Brain microvascular endothelial cell (primary cell): Measurements from ENCODE around the gene ERCC1.

Experiments
- DNase-seq: peaks from one replicate; pipeline ENCODE4 v3.0.0-alpha.2; 2020
- H3K27ac ChIP-seq: fragments of 250-450 bp; sonication (Bioruptor Pico); 2 replicates; pipeline ENCODE4 v1.5.1; 2020; ENCODE audit warnings: mild to moderate bottlenecking, moderate library complexity
- H3K27me3 ChIP-seq: fragments of 250-450 bp; sonication (Bioruptor Pico); replicated peaks from 2 replicates; pipeline ENCODE4 v1.5.1; 2020; ENCODE audit warnings: mild to moderate bottlenecking
- H3K36me3 ChIP-seq: fragments of 250-450 bp; sonication (Bioruptor Pico); replicated peaks from 2 replicates; pipeline ENCODE4 v1.5.1; 2020; ENCODE audit warnings: mild to moderate bottlenecking
- H3K4me3 ChIP-seq: 2 replicates; pipeline ENCODE4 v1.5.1; 2011; ENCODE audit warnings: low read depth, mild to moderate bottlenecking, control low read depth, low read length, moderate library complexity
- in situ Hi-C: cut with HindIII; loops from 2 replicates; pipeline ENCODE4 v1.10.0; 2017; ENCODE audit warnings: low sequenced_read_pairs, low pct_ligation_motif_present
- TF ChIP-seq, protein P1 (sequence below): IDR thresholded peaks from 2 replicates; pipeline ENCODE4 v1.5.1; 2011; ENCODE audit warnings: low read depth, mild to moderate bottlenecking, moderate library complexity, low read length, control low read depth, inconsistent platforms; ENCODE audit errors: missing control alignments

Gene ERCC1

DNA sequence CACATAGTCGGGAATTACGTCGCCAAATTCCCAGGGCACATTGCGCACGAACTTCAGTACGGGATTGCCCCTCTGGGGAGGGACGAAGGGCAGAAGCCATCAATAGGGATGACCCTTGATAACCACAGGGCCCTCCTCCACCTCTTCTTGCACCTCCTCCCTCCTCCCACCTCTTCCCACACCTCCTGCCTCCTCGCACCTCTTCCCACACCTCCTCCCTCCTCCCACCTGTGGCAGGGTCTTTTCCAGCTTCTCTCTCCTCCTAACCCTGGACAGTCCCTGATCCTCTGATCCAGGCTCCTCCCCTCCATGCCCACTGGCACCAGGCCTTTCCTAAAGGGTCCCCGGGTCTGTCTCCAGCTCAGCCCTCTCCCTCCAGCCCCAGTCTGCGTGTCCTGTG, 3.4 kb downstream of the ERCC1 start:
- no peak overlapping the region for H3K4me3 ChIP-seq
- in situ Hi-C loops = no loop called here
- peaks cover 38% of the 10 kb centered on the region for H3K36me3 ChIP-seq
- TF ChIP-seq, protein P1, sequence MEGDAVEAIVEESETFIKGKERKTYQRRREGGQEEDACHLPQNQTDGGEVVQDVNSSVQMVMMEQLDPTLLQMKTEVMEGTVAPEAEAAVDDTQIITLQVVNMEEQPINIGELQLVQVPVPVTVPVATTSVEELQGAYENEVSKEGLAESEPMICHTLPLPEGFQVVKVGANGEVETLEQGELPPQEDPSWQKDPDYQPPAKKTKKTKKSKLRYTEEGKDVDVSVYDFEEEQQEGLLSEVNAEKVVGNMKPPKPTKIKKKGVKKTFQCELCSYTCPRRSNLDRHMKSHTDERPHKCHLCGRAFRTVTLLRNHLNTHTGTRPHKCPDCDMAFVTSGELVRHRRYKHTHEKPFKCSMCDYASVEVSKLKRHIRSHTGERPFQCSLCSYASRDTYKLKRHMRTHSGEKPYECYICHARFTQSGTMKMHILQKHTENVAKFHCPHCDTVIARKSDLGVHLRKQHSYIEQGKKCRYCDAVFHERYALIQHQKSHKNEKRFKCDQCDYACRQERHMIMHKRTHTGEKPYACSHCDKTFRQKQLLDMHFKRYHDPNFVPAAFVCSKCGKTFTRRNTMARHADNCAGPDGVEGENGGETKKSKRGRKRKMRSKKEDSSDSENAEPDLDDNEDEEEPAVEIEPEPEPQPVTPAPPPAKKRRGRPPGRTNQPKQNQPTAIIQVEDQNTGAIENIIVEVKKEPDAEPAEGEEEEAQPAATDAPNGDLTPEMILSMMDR = no peak
- H3K27me3 ChIP-seq = no peaks in the 10 kb centered on the region
- H3K27ac ChIP-seq = no peak overlapping the region
- DNase-seq = no peak

DNA sequence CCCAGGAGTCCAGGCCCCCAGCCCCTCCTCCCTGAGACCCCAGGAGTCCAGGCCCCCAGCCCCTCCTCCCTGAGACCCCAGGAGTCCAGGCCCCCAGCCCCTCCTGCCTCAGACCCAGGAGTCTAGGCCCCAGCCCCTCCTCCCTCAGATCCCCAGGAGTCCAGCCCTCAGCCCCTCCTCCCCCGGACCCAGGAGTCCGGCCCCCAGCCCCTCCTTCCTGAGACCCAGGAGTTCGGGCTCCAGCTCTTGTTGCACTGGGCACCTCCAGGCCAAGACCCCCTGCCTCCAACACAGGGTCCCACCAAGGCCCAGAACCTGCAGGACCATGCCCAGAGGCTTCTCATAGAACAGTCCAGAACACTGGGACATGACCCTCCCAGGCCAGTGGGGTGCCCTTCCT, 3.8 kb downstream of the ERCC1 start:
- Histone ChIP-seq H3K4me3 (no peak overlapping the region), H3K27me3 (no peaks in the 10 kb centered on the region), H3K36me3 (peaks cover 38% of the 10 kb centered on the region), H3K27ac (no peak overlapping the region)
- in situ Hi-C loops = no loop called here
- TF ChIP-seq, protein P1 = no peak
- no peak for DNase-seq

DNA sequence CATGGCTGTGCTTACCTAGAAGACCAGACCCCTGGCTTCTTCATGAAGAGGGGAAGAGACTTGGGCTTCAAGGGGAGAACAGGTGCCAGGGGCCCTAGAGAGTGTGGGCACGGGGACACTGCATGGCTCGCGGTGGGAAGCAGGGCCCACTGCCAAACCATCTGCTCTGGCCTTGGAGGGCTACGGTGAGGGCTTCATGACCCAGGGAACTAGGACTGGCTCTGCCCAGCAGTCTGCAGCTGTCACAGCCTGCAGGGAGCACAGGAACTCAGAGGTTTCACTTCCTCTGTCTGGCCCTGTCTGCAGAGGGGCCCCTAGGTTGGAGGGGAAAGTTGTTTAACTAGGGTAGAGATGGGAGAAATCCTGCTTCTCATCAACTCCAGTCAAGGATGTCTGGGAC, 4.3 kb downstream of the ERCC1 start:
- DNase-seq = no peak
- H3K36me3 ChIP-seq = peaks cover 41% of the 10 kb centered on the region
- H3K27ac ChIP-seq = no peak overlapping the region
- no peak overlapping the region for H3K4me3 ChIP-seq
- in situ Hi-C loops = no loop called here
- TF ChIP-seq, protein P1 = no peak
- no peaks in the 10 kb centered on the region for H3K27me3 ChIP-seq

DNA sequence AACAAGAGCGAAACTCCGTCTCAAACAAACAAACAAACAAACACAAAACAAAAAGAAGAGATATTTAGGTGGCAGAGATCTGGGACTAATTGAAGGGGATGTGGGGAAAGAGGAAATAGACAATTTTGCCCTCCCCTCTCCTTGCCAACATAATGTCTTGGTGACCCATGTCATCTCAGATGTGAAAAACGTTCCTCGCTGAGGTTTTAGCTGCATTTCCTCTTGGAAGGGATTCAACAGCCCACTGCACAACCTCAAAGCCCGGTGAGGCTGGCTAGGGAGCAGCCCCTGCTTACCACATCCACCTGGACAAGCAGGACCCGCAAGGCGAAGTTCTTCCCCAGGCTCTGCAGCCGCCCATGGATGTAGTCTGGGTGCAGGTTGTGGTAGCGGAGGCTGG, 4.9 kb downstream of the ERCC1 start:
- in situ Hi-C loops = no loop called here
- TF ChIP-seq, protein P1 = no peak
- DNase-seq = no peak
- H3K27ac ChIP-seq = no peak overlapping the region
- no peaks in the 10 kb centered on the region for H3K27me3 ChIP-seq
- H3K4me3 ChIP-seq = no peak overlapping the region
- peaks cover 47% of the 10 kb centered on the region for H3K36me3 ChIP-seq

DNA sequence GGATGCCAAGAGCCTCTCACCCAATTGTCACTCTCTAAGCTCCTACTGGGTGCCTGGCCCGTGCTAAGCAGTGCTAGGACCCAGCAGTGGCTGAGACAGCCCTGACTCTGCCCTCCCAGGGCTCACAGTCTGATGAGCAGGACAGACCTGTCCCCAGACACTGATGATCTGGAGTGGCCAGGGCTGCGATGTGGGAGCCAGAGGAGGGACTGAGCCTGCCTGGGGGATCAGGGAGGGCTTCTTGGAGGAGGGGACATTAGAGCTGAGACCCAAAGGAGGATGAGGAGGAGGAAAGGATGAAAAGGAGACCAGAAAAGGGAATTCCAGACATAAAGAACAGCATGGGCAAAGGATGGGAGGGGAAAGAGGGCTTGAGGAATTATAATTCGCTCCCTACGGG, 6.6 kb downstream of the ERCC1 start:
- no peak for DNase-seq
- no peak overlapping the region for H3K27ac ChIP-seq
- no peaks in the 10 kb centered on the region for H3K27me3 ChIP-seq
- peaks cover 57% of the 10 kb centered on the region for H3K36me3 ChIP-seq
- H3K4me3 ChIP-seq = no peak overlapping the region
- TF ChIP-seq, protein P1 = no peak
- in situ Hi-C loops = no loop called here

DNA sequence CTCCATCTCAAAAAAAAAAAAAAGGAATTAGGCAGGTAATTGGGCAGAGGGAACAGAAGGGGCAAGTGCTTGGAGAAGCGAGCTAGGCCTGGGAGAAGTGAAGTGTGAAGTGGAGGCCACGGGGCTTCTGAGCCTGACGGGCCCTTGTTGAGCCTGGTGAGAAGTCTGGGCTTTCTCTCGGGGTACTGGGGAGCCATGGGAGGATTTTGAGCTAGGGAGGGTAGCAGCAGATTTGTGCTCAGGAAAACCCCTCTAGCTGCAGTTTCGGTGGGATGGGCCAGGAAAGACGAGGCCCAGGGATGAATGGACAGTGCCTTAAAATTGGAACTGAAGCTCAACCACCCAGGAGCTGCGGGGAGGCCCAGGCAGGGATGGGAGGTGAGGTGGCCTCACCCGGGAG, 9.2 kb downstream of the ERCC1 start:
- H3K27me3 ChIP-seq = no peaks in the 10 kb centered on the region
- H3K4me3 ChIP-seq = no peak overlapping the region
- TF ChIP-seq, protein P1 = no peak
- DNase-seq = no peak
- H3K27ac ChIP-seq = no peak overlapping the region
- in situ Hi-C loops = no loop called here
- H3K36me3 ChIP-seq = peaks cover 53% of the 10 kb centered on the region
